Ishikawa (cell line): Measurements from ENCODE around the gene SGPP2.

Source experiments
- CEBPB ChIP-seq: IDR thresholded peaks from 2 replicates; pipeline ENCODE4 v1.6.1; 2012
- CREB1 ChIP-seq: IDR thresholded peaks from 2 replicates; pipeline ENCODE4 v1.6.1; 2012; ENCODE audit warnings: low read depth
- EGR1 ChIP-seq: IDR thresholded peaks from 2 replicates; pipeline ENCODE4 v1.6.1; 2012
- EP300 ChIP-seq: IDR thresholded peaks from 2 replicates; pipeline ENCODE4 v1.6.1; 2012; ENCODE audit warnings: borderline replicate concordance
- FOXM1 ChIP-seq: IDR thresholded peaks from 2 replicates; pipeline ENCODE4 v1.6.1; 2012; ENCODE audit warnings: low read depth, borderline replicate concordance
- NFIC ChIP-seq: IDR thresholded peaks from 2 replicates; pipeline ENCODE4 v1.6.1; 2012
- RAD21 ChIP-seq: IDR thresholded peaks from 2 replicates; pipeline ENCODE4 v1.6.1; 2012; ENCODE audit warnings: low read depth
- TAF1 ChIP-seq: IDR thresholded peaks from 2 replicates; pipeline ENCODE4 v1.6.1; 2012; ENCODE audit warnings: low read depth, mild to moderate bottlenecking
- TCF12 ChIP-seq: IDR thresholded peaks from 2 replicates; pipeline ENCODE4 v1.6.1; 2012; ENCODE audit warnings: low read depth
- TEAD4 ChIP-seq: IDR thresholded peaks from 2 replicates; pipeline ENCODE4 v1.6.1; 2012
- YY1 ChIP-seq: IDR thresholded peaks from 2 replicates; pipeline ENCODE4 v1.6.1; 2012; ENCODE audit warnings: low read depth
- ZBTB7A ChIP-seq: IDR thresholded peaks from 2 replicates; pipeline ENCODE4 v1.6.1; 2012; ENCODE audit warnings: low read depth
- TF ChIP-seq, protein P1 (sequence below): IDR thresholded peaks from 2 replicates; pipeline ENCODE4 v1.6.1; 2012
- TF ChIP-seq, protein P2 (sequence below): IDR thresholded peaks from 2 replicates; pipeline ENCODE4 v1.6.1; 2012; ENCODE audit warnings: low read depth, mild to moderate bottlenecking
- TF ChIP-seq, protein P3 (sequence below): IDR thresholded peaks from 2 replicates; pipeline ENCODE4 v1.6.1; 2012

The SGPP2 gene

DNA sequence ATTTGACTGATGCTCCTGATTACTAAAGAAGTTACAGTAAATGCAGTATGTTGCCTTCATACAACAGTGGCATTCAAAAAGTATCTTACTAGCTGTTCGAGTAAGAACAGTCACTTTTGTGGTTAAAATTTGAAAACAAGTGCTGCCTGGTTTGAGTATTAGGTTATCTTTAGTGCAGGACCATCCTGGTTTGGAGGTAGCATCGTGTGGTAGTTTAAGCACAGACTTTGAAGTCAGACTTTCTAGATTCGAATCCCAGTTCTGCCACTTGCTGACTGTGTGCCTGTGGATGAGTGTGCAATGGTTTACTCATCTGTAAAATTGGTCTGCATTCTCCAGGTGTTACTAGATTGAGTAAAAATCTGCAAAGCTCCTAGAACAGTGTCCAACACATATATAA is 96.8 kb downstream of the SGPP2 start:
- TF ChIP-seq, protein P1, sequence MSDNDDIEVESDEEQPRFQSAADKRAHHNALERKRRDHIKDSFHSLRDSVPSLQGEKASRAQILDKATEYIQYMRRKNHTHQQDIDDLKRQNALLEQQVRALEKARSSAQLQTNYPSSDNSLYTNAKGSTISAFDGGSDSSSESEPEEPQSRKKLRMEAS = no peak
- TF ChIP-seq TAF1 = no peak
- TF ChIP-seq TCF12 = no peak
- no peak for TF ChIP-seq FOXM1
- TF ChIP-seq EP300 = no peak
- TF ChIP-seq CREB1 = no peak
- TF ChIP-seq NFIC = no peak
- TF ChIP-seq YY1 = no peak
- TF ChIP-seq, protein P2, sequence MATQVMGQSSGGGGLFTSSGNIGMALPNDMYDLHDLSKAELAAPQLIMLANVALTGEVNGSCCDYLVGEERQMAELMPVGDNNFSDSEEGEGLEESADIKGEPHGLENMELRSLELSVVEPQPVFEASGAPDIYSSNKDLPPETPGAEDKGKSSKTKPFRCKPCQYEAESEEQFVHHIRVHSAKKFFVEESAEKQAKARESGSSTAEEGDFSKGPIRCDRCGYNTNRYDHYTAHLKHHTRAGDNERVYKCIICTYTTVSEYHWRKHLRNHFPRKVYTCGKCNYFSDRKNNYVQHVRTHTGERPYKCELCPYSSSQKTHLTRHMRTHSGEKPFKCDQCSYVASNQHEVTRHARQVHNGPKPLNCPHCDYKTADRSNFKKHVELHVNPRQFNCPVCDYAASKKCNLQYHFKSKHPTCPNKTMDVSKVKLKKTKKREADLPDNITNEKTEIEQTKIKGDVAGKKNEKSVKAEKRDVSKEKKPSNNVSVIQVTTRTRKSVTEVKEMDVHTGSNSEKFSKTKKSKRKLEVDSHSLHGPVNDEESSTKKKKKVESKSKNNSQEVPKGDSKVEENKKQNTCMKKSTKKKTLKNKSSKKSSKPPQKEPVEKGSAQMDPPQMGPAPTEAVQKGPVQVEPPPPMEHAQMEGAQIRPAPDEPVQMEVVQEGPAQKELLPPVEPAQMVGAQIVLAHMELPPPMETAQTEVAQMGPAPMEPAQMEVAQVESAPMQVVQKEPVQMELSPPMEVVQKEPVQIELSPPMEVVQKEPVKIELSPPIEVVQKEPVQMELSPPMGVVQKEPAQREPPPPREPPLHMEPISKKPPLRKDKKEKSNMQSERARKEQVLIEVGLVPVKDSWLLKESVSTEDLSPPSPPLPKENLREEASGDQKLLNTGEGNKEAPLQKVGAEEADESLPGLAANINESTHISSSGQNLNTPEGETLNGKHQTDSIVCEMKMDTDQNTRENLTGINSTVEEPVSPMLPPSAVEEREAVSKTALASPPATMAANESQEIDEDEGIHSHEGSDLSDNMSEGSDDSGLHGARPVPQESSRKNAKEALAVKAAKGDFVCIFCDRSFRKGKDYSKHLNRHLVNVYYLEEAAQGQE = no peak
- TF ChIP-seq, protein P3, sequence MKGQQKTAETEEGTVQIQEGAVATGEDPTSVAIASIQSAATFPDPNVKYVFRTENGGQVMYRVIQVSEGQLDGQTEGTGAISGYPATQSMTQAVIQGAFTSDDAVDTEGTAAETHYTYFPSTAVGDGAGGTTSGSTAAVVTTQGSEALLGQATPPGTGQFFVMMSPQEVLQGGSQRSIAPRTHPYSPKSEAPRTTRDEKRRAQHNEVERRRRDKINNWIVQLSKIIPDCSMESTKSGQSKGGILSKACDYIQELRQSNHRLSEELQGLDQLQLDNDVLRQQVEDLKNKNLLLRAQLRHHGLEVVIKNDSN = no peak
- TF ChIP-seq CEBPB = no peak
- TF ChIP-seq ZBTB7A = no peak
- TF ChIP-seq EGR1 = no peak
- no peak for TF ChIP-seq TEAD4
- no peak for TF ChIP-seq RAD21

DNA sequence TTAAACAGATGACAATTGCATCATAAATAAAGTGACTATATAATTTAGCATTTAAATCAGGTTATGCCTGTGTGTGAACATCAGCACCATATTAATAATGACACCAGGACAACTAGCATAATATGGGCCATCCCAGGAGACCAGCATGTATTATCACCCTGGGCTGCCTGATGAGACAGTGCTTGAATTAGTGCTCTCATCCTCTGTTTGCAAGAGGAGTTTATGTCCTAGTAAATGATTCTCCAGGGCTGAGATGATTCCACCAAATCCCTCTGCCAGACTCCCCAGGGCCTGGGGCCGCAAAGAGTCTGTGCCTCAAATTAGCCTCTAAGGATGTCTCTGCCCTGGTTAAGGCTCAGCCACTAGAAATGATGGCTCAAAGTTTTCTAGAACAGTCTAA is 97.7 kb downstream of the SGPP2 start:
- no peak for TF ChIP-seq ZBTB7A
- no peak for TF ChIP-seq CEBPB
- TF ChIP-seq CREB1 = no peak
- no peak for TF ChIP-seq FOXM1
- TF ChIP-seq, protein P2 = no peak
- no peak for TF ChIP-seq EGR1
- TF ChIP-seq, protein P1 = no peak
- TF ChIP-seq TEAD4 = no peak
- no peak for TF ChIP-seq YY1
- TF ChIP-seq RAD21 = no peak
- no peak for TF ChIP-seq EP300
- TF ChIP-seq NFIC = no peak
- TF ChIP-seq TAF1 = no peak

DNA sequence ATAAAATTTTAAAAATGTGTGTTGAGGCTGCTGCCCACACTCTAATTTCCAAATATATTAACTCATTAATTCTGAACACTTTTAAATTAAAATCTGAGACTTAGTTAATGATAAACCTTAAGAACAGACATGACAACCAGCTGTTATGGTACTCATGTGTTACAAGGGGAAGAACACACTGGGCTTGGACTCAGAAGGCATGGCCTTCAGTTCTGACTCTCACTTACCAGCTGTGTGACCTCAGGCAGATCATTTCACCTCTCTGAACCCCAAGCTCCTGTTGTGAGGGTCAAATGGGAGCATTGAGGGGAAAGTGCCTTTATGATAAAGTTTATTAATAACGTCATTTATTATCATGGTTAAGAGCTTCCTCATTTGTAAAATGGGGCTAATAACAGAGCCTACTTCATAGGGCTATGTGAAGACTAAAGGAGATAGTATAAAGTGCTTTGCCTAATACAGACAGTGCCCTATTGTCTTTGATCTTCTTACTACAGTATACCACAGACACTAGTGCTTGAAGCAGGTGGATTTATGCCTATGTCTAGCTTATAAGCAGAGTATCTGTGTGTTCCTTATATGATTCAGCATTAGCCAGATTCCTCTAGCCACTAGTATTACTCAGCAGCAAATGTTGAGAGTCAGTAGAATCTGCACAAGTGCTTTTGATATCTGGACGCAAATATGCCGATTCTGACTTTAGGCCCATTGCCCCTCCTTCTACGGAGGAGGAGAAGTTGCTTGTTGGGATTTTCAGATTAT is 99.6 kb downstream of the SGPP2 start:
- TF ChIP-seq NFIC = no peak
- TF ChIP-seq TCF12 = no peak
- no peak for TF ChIP-seq CREB1
- TF ChIP-seq, protein P3 = no peak
- no peak for TF ChIP-seq TAF1
- TF ChIP-seq, protein P2 = no peak
- TF ChIP-seq, protein P1 = no peak
- TF ChIP-seq RAD21 = no peak
- TF ChIP-seq EP300 = no peak
- TF ChIP-seq CEBPB = no peak
- no peak for TF ChIP-seq YY1
- no peak for TF ChIP-seq ZBTB7A
- TF ChIP-seq EGR1 = no peak
- TF ChIP-seq FOXM1 = no peak
- TF ChIP-seq TEAD4 = no peak
